AG08396 (cell line): Measurements from ENCODE around the gene OPN1LW.
"Not testable (repeated sequence)": the region's sequence is repeated elsewhere in the genome, so short reads cannot be mapped to it uniquely, and the experiment has no call there.

Experiments
- DNase-seq: peaks from one replicate; pipeline ENCODE4 v3.0.0; 2012; ENCODE audit warnings: low spot score, mixed read lengths

OPN1LW gene

GRCh38 chrX:154135458-154136229 lies 8.4 kb upstream of the OPN1LW start:
- DNase-seq: no peak

- DNase-seq: peak; percentile 73
Observed at GRCh38 chrX:154136627-154137161, 7.3 kb upstream of the OPN1LW start.

GRCh38 chrX:154138857-154139256 lies 5.2 kb upstream of the OPN1LW start:
- no peak for DNase-seq

- no peak for DNase-seq
Observed at GRCh38 chrX:154140206-154140605, 3.8 kb upstream of the OPN1LW start.

- no peak for DNase-seq
Observed at GRCh38 chrX:154140742-154141141, 3.3 kb upstream of the OPN1LW start.

- DNase-seq: no peak
Observed at GRCh38 chrX:154142386-154142785, 1.7 kb upstream of the OPN1LW start.

GRCh38 chrX:154142950-154143745 lies 895 bp upstream of the OPN1LW start:
- DNase-seq: no peak

- not testable (repeated sequence) for DNase-seq
Observed at GRCh38 chrX:154151030-154151429, 7.0 kb downstream of the OPN1LW start.

GRCh38 chrX:154156221-154156620 lies 12.2 kb downstream of the OPN1LW start:
- DNase-seq: not testable (repeated sequence)

- DNase-seq: not testable (repeated sequence)
Observed at GRCh38 chrX:154157207-154157606, 13.2 kb downstream of the OPN1LW start.

GRCh38 chrX:154159345-154159744 lies 15.3 kb downstream of the OPN1LW start:
- not testable (repeated sequence) for DNase-seq

- DNase-seq: not testable (repeated sequence)
Observed at GRCh38 chrX:154164902-154165301, 20.9 kb downstream of the OPN1LW start.

- not testable (repeated sequence) for DNase-seq
Observed at GRCh38 chrX:154168384-154168783, 24.3 kb downstream of the OPN1LW start.

- not testable (repeated sequence) for DNase-seq
Observed at GRCh38 chrX:154172535-154172943, 28.5 kb downstream of the OPN1LW start.

GRCh38 chrX:154174356-154174755 lies 30.3 kb downstream of the OPN1LW start:
- not testable (repeated sequence) for DNase-seq

- DNase-seq: not testable (repeated sequence)
Observed at GRCh38 chrX:154182296-154182695, 38.3 kb downstream of the OPN1LW start, which contains the start of gene OPN1MW. Gene OPN1MW, plus strand, starts transcription at chrX:154182596. Its CDS starts 82 bp downstream, at chrX:154182678.

GRCh38 chrX:154183794-154184193 lies 39.8 kb downstream of the OPN1LW start:
- DNase-seq: not testable (repeated sequence)

GRCh38 chrX:154192846-154193245 lies 48.8 kb downstream of the OPN1LW start:
- DNase-seq: not testable (repeated sequence)

GRCh38 chrX:154194316-154194715 lies 50.3 kb downstream of the OPN1LW start:
- DNase-seq: not testable (repeated sequence)

- DNase-seq: not testable (repeated sequence)
Observed at GRCh38 chrX:154196466-154196865, 52.4 kb downstream of the OPN1LW start.
